ENCODE results near the gene UPK3B. TPM values are rescaled to one million over a fixed set of nuclear protein-coding genes. Genes with fewer than 3 reads are reported as not detected.
"Not testable (repeated sequence)": the region's sequence is repeated elsewhere in the genome, so short reads cannot be mapped to it uniquely, and the experiment has no call there.

Gene UPK3B
- total RNA-seq, 4 donors from 2014 or later: 9.2 to 34.9 (median 23.8) TPM

GRCh38 chr7:76506081-76506440 lies 4.3 kb upstream of the UPK3B start:
- TF ChIP-seq CTCF (IDR thresholded peaks at IDR 0.05) (no peak), POLR2A (IDR thresholded peaks at IDR 0.05) (no peak)
- Histone ChIP-seq H3K4me1 (peaks cover 10 to 17% (median 12%) of the 10 kb centered on the region in 3 donors), H3K27ac (no peak overlapping the region), H3K27me3 (no peaks in the 10 kb centered on the region), H3K36me3 (peaks cover 11 to 63% (median 15%) of the 10 kb centered on the region in 3 donors), H3K9me3 (no peaks in the 10 kb centered on the region), H3K4me3 (no peak overlapping the region)
- intact Hi-C loops (cut with DNase I): loop anchor here (10.0 kb wide), 1 partner anchor 489 kb away; no protein-coding TSS in a partner anchor
- WGBS, 2 donors: 75% methylated on average over 2 of the region's 5 CpGs; no CpG with 5 or more reads in 1 of the 2 donors
- no peak for DNase-seq

GRCh38 chr7:76506643-76507042 lies 3.7 kb upstream of the UPK3B start:
- not testable (repeated sequence) for DNase-seq, H3K27me3 ChIP-seq, H3K27ac ChIP-seq, H3K4me3 ChIP-seq, H3K9me3 ChIP-seq
- peaks cover 10 to 22% (median 12%) of the 10 kb centered on the region in 3 donors for H3K4me1 ChIP-seq
- H3K36me3 ChIP-seq: peaks cover 11 to 61% (median 15%) of the 10 kb centered on the region in 3 donors
- 97 to 98% methylated on average over 5 to 8 of the region's 8 CpGs for WGBS, 2 donors
- intact Hi-C loops (cut with DNase I): loop anchor here (10.0 kb wide), 1 partner anchor 488 kb away; no protein-coding TSS in a partner anchor

- no peak for DNase-seq
- Histone ChIP-seq H3K27ac (no peak overlapping the region), H3K4me1 (peaks cover 10 to 26% (median 15%) of the 10 kb centered on the region in 3 donors), H3K9me3 (no peaks in the 10 kb centered on the region), H3K36me3 (peaks cover 8 to 49% (median 11%) of the 10 kb centered on the region in 3 donors), H3K4me3 (no peak overlapping the region), H3K27me3 (no peaks in the 10 kb centered on the region)
- intact Hi-C loops (cut with DNase I): loop anchor here (10.0 kb wide), 1 partner anchor 487 kb away; no protein-coding TSS in a partner anchor
- 73 to 76% methylated on average over 11 of the region's 11 CpGs for WGBS, 2 donors
- TF ChIP-seq CTCF (IDR thresholded peaks at IDR 0.05) (no peak), POLR2A (IDR thresholded peaks at IDR 0.05) (no peak)
Observed at GRCh38 chr7:76507723-76508406, 2.5 kb upstream of the UPK3B start.

GRCh38 chr7:76511200-76511910 lies 1.0 kb downstream of the UPK3B start:
- Histone ChIP-seq H3K36me3 (peaks cover 0 to 19% (median 0%) of the 10 kb centered on the region in 3 donors), H3K4me1 (peaks cover 13 to 43% (median 20%) of the 10 kb centered on the region in 3 donors)
- DNase-seq; H3K9me3 ChIP-seq; H3K4me3 ChIP-seq; H3K27me3 ChIP-seq; H3K27ac ChIP-seq; intact Hi-C loops (cut with DNase I): not testable (repeated sequence)
- WGBS, 2 donors: 63 to 65% methylated on average over 3 to 6 of the region's 24 CpGs

- H3K27me3 ChIP-seq; H3K9me3 ChIP-seq; H3K4me3 ChIP-seq; intact Hi-C loops (cut with DNase I); DNase-seq: not testable (repeated sequence)
- H3K27ac ChIP-seq: peak overlapping the region in 2 of 4 donors; percentile 29 to 47
- WGBS, 2 donors: no CpG with 5 or more reads among the region's 31 CpGs
- peaks cover 13 to 44% (median 20%) of the 10 kb centered on the region in 3 donors for H3K4me1 ChIP-seq
- peaks cover 0 to 10% (median 0%) of the 10 kb centered on the region in 3 donors for H3K36me3 ChIP-seq
Observed at GRCh38 chr7:76511911-76512885, 1.8 kb downstream of the UPK3B start.
